Left ventricle myocardium superior (tissue), 1 donor: ENCODE results near the gene GRM5. TPM values are rescaled to one million over a fixed set of nuclear protein-coding genes. Genes with fewer than 3 reads are reported as not detected.
"Not testable (repeated sequence)": the region's sequence is repeated elsewhere in the genome, so short reads cannot be mapped to it uniquely, and the experiment has no call there.

Source experiments
- ATAC-seq: fragments of 200-7000 bp; cut with Tn5 transposase; one replicate; pipeline ENCODE4 v1.9.1; 2020; ENCODE audit warnings: mild to moderate bottlenecking, moderate library complexity
- DNase-seq: peaks from one replicate; pipeline ENCODE4 v3.0.0-alpha.2; 2020
- intact Hi-C: fragments of 100-400 bp; cut with micrococcal nuclease; formaldehyde crosslinking; loops from one replicate; pipeline ENCODE4 v1.11.0; 2022
- long read RNA-seq: library from polyadenylated mRNA; unstranded; transcript quantifications from one replicate; pipeline ENCODE4 v2.0.0, GENCODE V29; 2021
- total RNA-seq: library from RNA; stranded (reverse); fragmentation: NEBNext Ultra II Directional; extraction: Animal tissue kit (Norgen Biotek cat#: 25700); gene quantifications from one replicate; pipeline ENCODE4 v1.2.1, GENCODE V29; 2021
- donor health status: DM: no; HTN: yes; CAD: no; lungs with severe emphysema.

Gene GRM5
- not detected for total RNA-seq
- long read RNA-seq = 0 reads

- DNase-seq, intact Hi-C loops, ATAC-seq: not testable (repeated sequence)
Measured at GRCh38 chr11:89065651-89066201, at the start of gene GRM5. Gene GRM5 (minus strand): TSS chr11:89065982. CDS start chr11:89047872, 18,110 bp downstream.

GRCh38 chr11:89097956-89098355 is 32.2 kb upstream of the GRM5 start:
- peak; percentile 52 for ATAC-seq
- intact Hi-C loops, DNase-seq: not testable (repeated sequence)

GRCh38 chr11:89093806-89094205 is 28.0 kb upstream of the GRM5 start:
- intact Hi-C loops, ATAC-seq, DNase-seq: not testable (repeated sequence)

GRCh38 chr11:89084951-89085350 is 19.2 kb upstream of the GRM5 start:
- intact Hi-C loops, DNase-seq, ATAC-seq: not testable (repeated sequence)

GRCh38 chr11:89070911-89071310 is 5.1 kb upstream of the GRM5 start:
- ATAC-seq, DNase-seq, intact Hi-C loops: not testable (repeated sequence)

GRCh38 chr11:89067264-89067663 is 1.5 kb upstream of the GRM5 start:
- ATAC-seq (no peak), DNase-seq (no peak)
- intact Hi-C loops = no loop called here

- intact Hi-C loops = no loop called here
- no peak for DNase-seq
- ATAC-seq = no peak
Measured at GRCh38 chr11:89065066-89065465, 716 bp downstream of the GRM5 start.

GRCh38 chr11:89063481-89063951 is 2.3 kb downstream of the GRM5 start:
- ATAC-seq, DNase-seq, intact Hi-C loops: not testable (repeated sequence)

- ATAC-seq, intact Hi-C loops, DNase-seq: not testable (repeated sequence)
Measured at GRCh38 chr11:89062771-89063298, 2.9 kb downstream of the GRM5 start.

- DNase-seq, intact Hi-C loops, ATAC-seq: not testable (repeated sequence)
Measured at GRCh38 chr11:89061839-89062238, 3.9 kb downstream of the GRM5 start.

GRCh38 chr11:89057406-89057805 is 8.4 kb downstream of the GRM5 start:
- intact Hi-C loops, ATAC-seq, DNase-seq: not testable (repeated sequence)

GRCh38 chr11:89052220-89052619 is 13.6 kb downstream of the GRM5 start:
- DNase-seq = no peak
- no peak for ATAC-seq
- intact Hi-C loops = no loop called here

GRCh38 chr11:89047159-89047558 is 18.6 kb downstream of the GRM5 start:
- intact Hi-C loops = not testable (repeated sequence)

GRCh38 chr11:89043861-89044588 is 21.8 kb downstream of the GRM5 start:
- DNase-seq, intact Hi-C loops: not testable (repeated sequence)

More at GRCh38 chr11:89047159-89047558, 18.6 kb downstream of the GRM5 start:
- not testable (repeated sequence) for ATAC-seq, DNase-seq

GRCh38 chr11:89029671-89030070 is 36.1 kb downstream of the GRM5 start:
- ATAC-seq, DNase-seq, intact Hi-C loops: not testable (repeated sequence)

More at GRCh38 chr11:89043861-89044588, 21.8 kb downstream of the GRM5 start:
- ATAC-seq = not testable (repeated sequence)

- intact Hi-C loops = no loop called here
- no peak for ATAC-seq
- no peak for DNase-seq
Measured at GRCh38 chr11:89021339-89021738, 44.4 kb downstream of the GRM5 start.

- ATAC-seq, intact Hi-C loops, DNase-seq: not testable (repeated sequence)
Measured at GRCh38 chr11:89019827-89020547, 45.8 kb downstream of the GRM5 start.

- no peak for DNase-seq
- ATAC-seq = no peak
- intact Hi-C loops = no loop called here
Measured at GRCh38 chr11:89016214-89016613, 49.6 kb downstream of the GRM5 start.

- ATAC-seq = no peak
- intact Hi-C loops = no loop called here
- DNase-seq = no peak
Measured at GRCh38 chr11:89015614-89016013, 50.2 kb downstream of the GRM5 start.
